Measurements from ENCODE around the gene GLRB.

DNA sequence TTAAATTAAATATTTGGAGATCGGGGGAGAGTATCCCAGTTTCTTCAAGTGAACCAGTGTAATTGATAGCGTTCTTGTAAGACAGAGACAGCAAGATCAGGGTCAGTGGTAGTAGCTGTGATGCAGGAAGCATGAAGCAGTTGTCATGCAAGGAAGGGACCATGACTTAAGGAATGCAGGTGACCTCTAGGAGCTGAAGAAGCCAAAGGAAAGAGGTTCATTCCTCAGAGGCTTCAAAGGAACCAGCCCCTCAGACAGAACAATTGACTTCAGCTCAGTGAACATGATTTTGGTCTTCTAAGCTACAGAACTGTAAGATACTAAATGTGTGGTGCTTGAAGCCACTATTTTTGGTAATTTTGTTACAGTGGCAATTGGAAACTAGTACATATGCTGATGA is 51.6 kb downstream of the GLRB start:
- TF ChIP-seq, protein P1, sequence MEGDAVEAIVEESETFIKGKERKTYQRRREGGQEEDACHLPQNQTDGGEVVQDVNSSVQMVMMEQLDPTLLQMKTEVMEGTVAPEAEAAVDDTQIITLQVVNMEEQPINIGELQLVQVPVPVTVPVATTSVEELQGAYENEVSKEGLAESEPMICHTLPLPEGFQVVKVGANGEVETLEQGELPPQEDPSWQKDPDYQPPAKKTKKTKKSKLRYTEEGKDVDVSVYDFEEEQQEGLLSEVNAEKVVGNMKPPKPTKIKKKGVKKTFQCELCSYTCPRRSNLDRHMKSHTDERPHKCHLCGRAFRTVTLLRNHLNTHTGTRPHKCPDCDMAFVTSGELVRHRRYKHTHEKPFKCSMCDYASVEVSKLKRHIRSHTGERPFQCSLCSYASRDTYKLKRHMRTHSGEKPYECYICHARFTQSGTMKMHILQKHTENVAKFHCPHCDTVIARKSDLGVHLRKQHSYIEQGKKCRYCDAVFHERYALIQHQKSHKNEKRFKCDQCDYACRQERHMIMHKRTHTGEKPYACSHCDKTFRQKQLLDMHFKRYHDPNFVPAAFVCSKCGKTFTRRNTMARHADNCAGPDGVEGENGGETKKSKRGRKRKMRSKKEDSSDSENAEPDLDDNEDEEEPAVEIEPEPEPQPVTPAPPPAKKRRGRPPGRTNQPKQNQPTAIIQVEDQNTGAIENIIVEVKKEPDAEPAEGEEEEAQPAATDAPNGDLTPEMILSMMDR (IDR thresholded peaks at IDR 0.05): no peak
- TF ChIP-seq POLR2A (IDR thresholded peaks at IDR 0.05): no peak

Data from Peyer's patch (tissue), 4 donors.